H9 (cell line): Measurements from ENCODE around the gene RC3H1. TPM values are rescaled to one million over a fixed set of nuclear protein-coding genes. Genes with fewer than 3 reads are reported as not detected.

ENCODE experiments used
- DNase-seq: peaks from one replicate; pipeline ENCODE4 v3.0.0-alpha.2; 2017
- H2AFZ ChIP-seq: one replicate; pipeline ENCODE4 v1.6.1; 2013; ENCODE audit warnings: mild to moderate bottlenecking, low read length, control low read depth, moderate library complexity
- H2AK5ac ChIP-seq: 2 replicates; pipeline ENCODE4 v1.6.1; 2013; ENCODE audit warnings: low read length, control low read depth, mixed read lengths; ENCODE audit not compliant: insufficient read length
- H2BK120ac ChIP-seq: one replicate; pipeline ENCODE4 v1.6.1; 2013; ENCODE audit warnings: low read depth, mild to moderate bottlenecking, low read length, control low read depth, inconsistent platforms; ENCODE audit not compliant: poor library complexity, severe bottlenecking
- H2BK12ac ChIP-seq: 2 replicates; pipeline ENCODE4 v1.6.1; 2013; ENCODE audit warnings: low read length, control low read depth, mixed read lengths, low read depth; ENCODE audit not compliant: insufficient read length
- H2BK15ac ChIP-seq: 2 replicates; pipeline ENCODE4 v1.6.1; 2013; ENCODE audit warnings: low read depth, low read length, control low read depth
- H2BK20ac ChIP-seq: one replicate; pipeline ENCODE4 v1.6.1; 2013; ENCODE audit warnings: low read depth, mild to moderate bottlenecking, low read length, control low read depth, inconsistent platforms; ENCODE audit not compliant: poor library complexity, severe bottlenecking
- H2BK5ac ChIP-seq: 2 replicates; pipeline ENCODE4 v1.6.1; 2013; ENCODE audit warnings: low read length, control low read depth, mixed read lengths; ENCODE audit not compliant: insufficient read length
- H3K14ac ChIP-seq: 2 replicates; pipeline ENCODE4 v1.6.1; 2013; ENCODE audit warnings: low read length, control low read depth; ENCODE audit not compliant: insufficient read depth
- H3K18ac ChIP-seq: 2 replicates; pipeline ENCODE4 v1.6.1; 2013; ENCODE audit warnings: low read depth, mild to moderate bottlenecking, mixed read lengths, low read length, control low read depth; ENCODE audit not compliant: insufficient read length
- H3K23ac ChIP-seq: 2 replicates; pipeline ENCODE4 v1.6.1; 2013; ENCODE audit warnings: low read length, control low read depth, mixed read lengths, low read depth; ENCODE audit not compliant: insufficient read length
- H3K23me2 ChIP-seq: 2 replicates; pipeline ENCODE4 v1.6.1; 2013; ENCODE audit warnings: low read depth, mild to moderate bottlenecking, mixed read lengths, low read length, control low read depth; ENCODE audit not compliant: insufficient read length, poor library complexity, severe bottlenecking
- H3K27ac ChIP-seq: 2 replicates; pipeline ENCODE4 v1.5.1; 2013; ENCODE audit warnings: low read length, control low read depth, mixed read lengths, low read depth; ENCODE audit not compliant: insufficient read length
- H3K27me3 ChIP-seq: 2 replicates; pipeline ENCODE4 v1.6.1; 2013; ENCODE audit warnings: low read length, control low read depth, inconsistent platforms; ENCODE audit not compliant: insufficient read depth
- H3K4ac ChIP-seq: 2 replicates; pipeline ENCODE4 v1.6.1; 2013; ENCODE audit warnings: low read depth, mild to moderate bottlenecking, control low read depth, inconsistent platforms, low read length, moderate library complexity
- H3K4me1 ChIP-seq: 2 replicates; pipeline ENCODE4 v1.6.1; 2013; ENCODE audit warnings: low read length, control low read depth, inconsistent platforms; ENCODE audit not compliant: insufficient read depth
- H3K4me2 ChIP-seq: 2 replicates; pipeline ENCODE4 v1.6.1; 2013; ENCODE audit warnings: low read length, control low read depth, mixed read lengths; ENCODE audit not compliant: insufficient read length, insufficient read depth
- H3K56ac ChIP-seq: 2 replicates; pipeline ENCODE4 v1.6.1; 2013; ENCODE audit warnings: low read depth, mild to moderate bottlenecking, mixed read lengths, low read length, control low read depth; ENCODE audit not compliant: insufficient read length
- H3K79me1 ChIP-seq: 2 replicates; pipeline ENCODE4 v1.6.1; 2013; ENCODE audit warnings: low read depth, mild to moderate bottlenecking, moderate library complexity, low read length, control low read depth, inconsistent platforms; ENCODE audit not compliant: insufficient read depth, poor library complexity, severe bottlenecking
- H3K79me2 ChIP-seq: 2 replicates; pipeline ENCODE4 v1.6.1; 2013; ENCODE audit warnings: low read length, control low read depth, inconsistent platforms; ENCODE audit not compliant: insufficient read depth
- H3K9ac ChIP-seq: 2 replicates; pipeline ENCODE4 v1.6.1; 2013; ENCODE audit warnings: low read length, control low read depth, mixed read lengths; ENCODE audit not compliant: insufficient read length; ENCODE audit errors: extremely low read depth
- H3K9me3 ChIP-seq: one replicate; pipeline ENCODE4 v1.6.1; 2013; ENCODE audit warnings: low read depth, low read length, inconsistent platforms; ENCODE audit not compliant: control insufficient read depth
- H3T11ph ChIP-seq: one replicate; pipeline ENCODE4 v1.6.1; 2013; ENCODE audit warnings: mild to moderate bottlenecking, low read length, control low read depth, inconsistent platforms
- H4K20me1 ChIP-seq: one replicate; pipeline ENCODE4 v1.6.1; 2013; ENCODE audit not compliant: control insufficient read depth, insufficient read length, insufficient read depth
- H4K5ac ChIP-seq: 2 replicates; pipeline ENCODE4 v1.6.1; 2013; ENCODE audit warnings: low read depth, mild to moderate bottlenecking, mixed read lengths, low read length, control low read depth; ENCODE audit not compliant: insufficient read length
- H4K8ac ChIP-seq: replicated peaks from 2 replicates; pipeline ENCODE4 v1.6.1; 2013; ENCODE audit warnings: low read length, control low read depth, mixed read lengths, low read depth; ENCODE audit not compliant: insufficient read length
- H4K91ac ChIP-seq: 2 replicates; pipeline ENCODE4 v1.6.1; 2013; ENCODE audit warnings: low read depth, mild to moderate bottlenecking, moderate library complexity, mixed read lengths, low read length, control low read depth; ENCODE audit not compliant: insufficient read length
- H3K27ac Mint-ChIP-seq, 3 experiments: 2 replicates in 2 of 3; 3 replicates in 1 of 3; pipeline ENCODE4 v1.8.0; 2020 to 2021; ENCODE audit warnings: mixed read lengths in 3 of 3, mild to moderate bottlenecking in 1 of 3, moderate library complexity in 1 of 3
- H3K27me3 Mint-ChIP-seq: 2 replicates; pipeline ENCODE4 v1.8.0; 2021; ENCODE audit warnings: low read depth, mild to moderate bottlenecking, moderate library complexity, mixed read lengths
- H3K36me3 Mint-ChIP-seq, 3 experiments: 2 replicates in 2 of 3; 3 replicates in 1 of 3; pipeline ENCODE4 v1.8.0; 2020 to 2021; ENCODE audit warnings: low read depth in 3 of 3, mixed read lengths in 3 of 3; ENCODE audit not compliant: insufficient read depth in 1 of 3
- H3K4me1 Mint-ChIP-seq, 2 experiments: 2 replicates each; pipeline ENCODE4 v1.8.0; 2020; ENCODE audit warnings: mixed read lengths in 2 of 2
- H3K4me3 Mint-ChIP-seq, 2 experiments: 2 replicates in 1 of 2; 3 replicates in 1 of 2; pipeline ENCODE4 v1.8.0; 2020 to 2021; ENCODE audit warnings: mild to moderate bottlenecking in 2 of 2, mixed read lengths in 2 of 2, moderate library complexity in 1 of 2
- H3K9me3 Mint-ChIP-seq, 2 experiments: 2 replicates in 1 of 2; 3 replicates in 1 of 2; pipeline ENCODE4 v1.8.0; 2020; ENCODE audit warnings: mild to moderate bottlenecking in 2 of 2, mixed read lengths in 2 of 2, moderate library complexity in 1 of 2
- WGBS: extraction: QIAGEN DNeasy Blood & Tissue Kit; methylation state at CpG from one replicate; pipeline ENCODE4 v1.1.7; 2013; ENCODE audit warnings: missing lambda C conversion rate, low lambda C conversion rate, mixed read lengths; ENCODE audit not compliant: insufficient read length; ENCODE audit errors: extremely low coverage; 5-methylcytosine and 5-hydroxymethylcytosine counted together
- total RNA-seq: library from RNA; stranded (reverse); gene quantifications from 2 replicates; pipeline ENCODE4 v1.2.1, GENCODE V29; 2021
- TF ChIP-seq, protein P1 (sequence below): fragments of 200-600 bp; sonication (generic); conservative IDR thresholded peaks from 3 replicates; pipeline ENCODE4 v1.8.0; 2021; ENCODE audit warnings: antibody characterized with exemption, mild to moderate bottlenecking

The RC3H1 gene
- total RNA-seq, 1 experiment from 2014 or later = 36.1 TPM

DNA sequence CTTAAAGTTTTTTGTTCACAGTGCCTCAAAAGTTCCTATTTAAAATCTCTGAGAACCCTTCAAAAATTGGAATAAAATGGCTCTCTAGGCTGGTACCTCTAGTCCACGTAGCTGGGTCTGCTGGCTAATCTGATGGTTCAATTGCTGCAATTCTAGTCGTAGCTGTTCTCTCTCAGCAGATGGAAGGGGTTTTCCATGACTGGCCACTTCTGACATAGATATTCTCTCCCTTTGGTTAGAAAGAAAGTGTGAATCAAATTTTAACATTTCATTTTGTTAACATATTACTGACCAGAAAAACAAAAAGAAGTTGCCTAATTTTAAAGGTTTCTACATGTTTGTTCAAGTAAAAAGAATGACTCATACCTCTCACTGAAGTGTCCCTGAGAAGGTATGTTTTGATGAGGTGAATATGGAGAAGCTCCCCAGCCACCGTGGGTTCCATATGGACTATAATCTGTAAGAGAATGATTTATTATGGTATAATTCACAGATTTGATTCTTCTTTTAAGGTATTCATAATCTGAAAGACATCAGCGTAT is 75.7 kb downstream of the RC3H1 start:
- H3K27me3 Mint-ChIP-seq = no peaks in the 10 kb centered on the region

More for the DNA sequence above, 75.7 kb downstream of the RC3H1 start:
- H3K9me3 Mint-ChIP-seq = no peaks in the 10 kb centered on the region
- H3K27ac ChIP-seq = no peak overlapping the region
- TF ChIP-seq, protein P1, sequence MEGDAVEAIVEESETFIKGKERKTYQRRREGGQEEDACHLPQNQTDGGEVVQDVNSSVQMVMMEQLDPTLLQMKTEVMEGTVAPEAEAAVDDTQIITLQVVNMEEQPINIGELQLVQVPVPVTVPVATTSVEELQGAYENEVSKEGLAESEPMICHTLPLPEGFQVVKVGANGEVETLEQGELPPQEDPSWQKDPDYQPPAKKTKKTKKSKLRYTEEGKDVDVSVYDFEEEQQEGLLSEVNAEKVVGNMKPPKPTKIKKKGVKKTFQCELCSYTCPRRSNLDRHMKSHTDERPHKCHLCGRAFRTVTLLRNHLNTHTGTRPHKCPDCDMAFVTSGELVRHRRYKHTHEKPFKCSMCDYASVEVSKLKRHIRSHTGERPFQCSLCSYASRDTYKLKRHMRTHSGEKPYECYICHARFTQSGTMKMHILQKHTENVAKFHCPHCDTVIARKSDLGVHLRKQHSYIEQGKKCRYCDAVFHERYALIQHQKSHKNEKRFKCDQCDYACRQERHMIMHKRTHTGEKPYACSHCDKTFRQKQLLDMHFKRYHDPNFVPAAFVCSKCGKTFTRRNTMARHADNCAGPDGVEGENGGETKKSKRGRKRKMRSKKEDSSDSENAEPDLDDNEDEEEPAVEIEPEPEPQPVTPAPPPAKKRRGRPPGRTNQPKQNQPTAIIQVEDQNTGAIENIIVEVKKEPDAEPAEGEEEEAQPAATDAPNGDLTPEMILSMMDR = no peak
- no peak overlapping the region for H2BK120ac ChIP-seq
- H2BK20ac ChIP-seq = no peak overlapping the region
- H2BK15ac ChIP-seq = no peak overlapping the region
- peaks cover 3% of the 10 kb centered on the region for H3K79me1 ChIP-seq
- H2BK12ac ChIP-seq = no peak overlapping the region
- H3K36me3 Mint-ChIP-seq = peaks cover 23 to 80% (median 71%) of the 10 kb centered on the region in 3 experiments; a peak in 6 of 7 replicates
- no peak overlapping the region for H3K56ac ChIP-seq
- H3K4me1 Mint-ChIP-seq = no peaks in the 10 kb centered on the region
- DNase-seq = no peak
- no peak overlapping the region for H3K4ac ChIP-seq
- no peaks in the 10 kb centered on the region for H3K23me2 ChIP-seq
- H2AK5ac ChIP-seq = no peak overlapping the region
- no CpG with 5 or more reads among the region's 4 CpGs for WGBS
- no peak overlapping the region for H2BK5ac ChIP-seq
- H3K4me3 Mint-ChIP-seq = no peak overlapping the region
- H3K27ac Mint-ChIP-seq = no peak overlapping the region
- H3K79me2 ChIP-seq = no peaks in the 10 kb centered on the region
- no peak overlapping the region for H3K9ac ChIP-seq
- no peaks in the 10 kb centered on the region for H3K4me1 ChIP-seq
- no peak overlapping the region for H3K18ac ChIP-seq
- no peak overlapping the region for H4K91ac ChIP-seq
- H4K8ac ChIP-seq = no peak overlapping the region
- H2AFZ ChIP-seq = no peak overlapping the region
- H3K9me3 ChIP-seq = no peaks in the 10 kb centered on the region
- no peak overlapping the region for H3K14ac ChIP-seq
- no peak overlapping the region for H3K23ac ChIP-seq
- H4K5ac ChIP-seq = no peak overlapping the region
- H3T11ph ChIP-seq = no peak overlapping the region
- H4K20me1 ChIP-seq = no peaks in the 10 kb centered on the region
- H3K27me3 ChIP-seq = no peaks in the 10 kb centered on the region
- no peak overlapping the region for H3K4me2 ChIP-seq
